HepG2 (cell line): ENCODE data around the gene MLLT10. TPM values are rescaled to one million over a fixed set of nuclear protein-coding genes. Genes with fewer than 3 reads are reported as not detected.

ENCODE experiments used
- ATAC-seq: fragments of 200-7000 bp; cut with Tn5 transposase; 3 replicates; pipeline ENCODE4 v1.9.1; 2020; ENCODE audit warnings: mild to moderate bottlenecking, moderate library complexity
- BruUV-seq: library from RNA; stranded (reverse); fragments of 400-500 nt; replicated peaks from 2 replicates; lab custom pipeline; 2021; lab: Mats Ljungman, UMichigan
- CTCF ChIA-PET: fragments of 300-600 bp; formaldehyde crosslinking; extraction: SDS; loops from one replicate; lab custom pipeline; 2021; ENCODE audit warnings: low total read pairs, inconsistent platforms, low intra/inter-chr PET ratio; lab: Yijun Ruan, JAX
- POLR2A ChIA-PET: fragments of 350-600 bp; sonication (Branson Sonifier 250); formaldehyde crosslinking; loops from one replicate; lab custom pipeline; 2020; ENCODE audit warnings: antibody characterized with exemption, inconsistent platforms; lab: Yijun Ruan, JAX
- DNase-seq: peaks from one replicate; pipeline ENCODE4 v3.0.0-alpha.2; 2015; ENCODE audit warnings: low spot score
- FAIRE-seq: peaks from 3 replicates; lab custom pipeline; 2011; peaks lifted over from hg19 to GRCh38; lab: Jason Lieb, UNC
- H2AFZ ChIP-seq: one replicate; pipeline ENCODE4 v1.6.1; 2011; ENCODE audit warnings: low read length, inconsistent platforms
- H3K27ac ChIP-seq: fragments of 300-600 bp; 3 replicates; pipeline ENCODE4 v1.8.0; 2011; ENCODE audit warnings: mixed run types, mild to moderate bottlenecking, mixed read lengths, low read length, inconsistent platforms; ENCODE audit not compliant: insufficient read depth; ENCODE audit errors: extremely low read length
- H3K27me3 ChIP-seq, 2 experiments: fragments of 200-600 bp in 1 of 2; 2 replicates in 1 of 2; 3 replicates in 1 of 2; pipeline versions ENCODE4 v1.6.0 to v1.8.0; 2011; ENCODE audit warnings: low read length in 2 of 2, mild to moderate bottlenecking in 2 of 2, moderate library complexity in 2 of 2, inconsistent platforms in 1 of 2; ENCODE audit not compliant: insufficient read depth in 2 of 2, control insufficient read depth in 1 of 2
- H3K36me3 ChIP-seq, 2 experiments: fragments of 200-600 bp in 1 of 2; replicated peaks in 1 of 2; 2 replicates in 1 of 2; 3 replicates in 1 of 2; pipeline versions ENCODE4 v1.5.1 to v1.8.0; 2011; ENCODE audit warnings: low read length in 2 of 2, inconsistent platforms in 1 of 2; ENCODE audit not compliant: insufficient read depth in 2 of 2, control insufficient read depth in 1 of 2
- H3K4me1 ChIP-seq: 2 replicates; pipeline ENCODE4 v1.5.1; 2012; ENCODE audit warnings: low read length, inconsistent platforms; ENCODE audit not compliant: insufficient read depth
- H3K4me2 ChIP-seq: 2 replicates; pipeline ENCODE4 v1.6.0; 2011; ENCODE audit warnings: low read depth, low read length, inconsistent platforms
- H3K4me3 ChIP-seq, 3 experiments: fragments of 200-600 bp in 1 of 3; sonication (generic), shearing (Covaris generic) in 1 of 3; replicated peaks in 1 of 3; 2 replicates each; pipeline ENCODE4 v1.5.1; 2011 to 2016; ENCODE audit warnings: low read length in 3 of 3, inconsistent platforms in 2 of 3, low read depth in 2 of 3, mild to moderate bottlenecking in 2 of 3, control low read depth in 1 of 3, mixed read lengths in 1 of 3; ENCODE audit not compliant: insufficient read depth in 1 of 3
- H3K79me2 ChIP-seq: one replicate; pipeline ENCODE4 v1.6.1; 2011; ENCODE audit warnings: low read length, inconsistent platforms; ENCODE audit not compliant: insufficient read depth
- H3K9ac ChIP-seq: 2 replicates; pipeline ENCODE4 v1.6.0; 2011; ENCODE audit warnings: mild to moderate bottlenecking, low read depth, low read length, inconsistent platforms; ENCODE audit not compliant: insufficient read depth
- H3K9me3 ChIP-seq: 2 replicates; pipeline ENCODE4 v1.5.1; 2012; ENCODE audit warnings: mild to moderate bottlenecking, low read length
- H4K20me1 ChIP-seq: 2 replicates; pipeline ENCODE4 v1.6.0; 2011; ENCODE audit warnings: inconsistent platforms, mild to moderate bottlenecking, low read length, moderate library complexity; ENCODE audit not compliant: insufficient read depth
- CBX2 ChIP-seq, 2 experiments: fragments of 200-600 bp in 1 of 2; sonication (generic); formaldehyde crosslinking in 1 of 2; IDR thresholded peaks; 2 replicates each; pipeline versions ENCODE4 v1.7.0 to v1.8.1; 2018 to 2022; ENCODE audit warnings: low read depth in 2 of 2, low read length in 1 of 2, mild to moderate bottlenecking in 1 of 2, missing genetic modification reagents in 1 of 2
- JUND ChIP-seq: sonication (generic); formaldehyde crosslinking; IDR thresholded peaks from 2 replicates; pipeline ENCODE4 v1.8.0; 2022; ENCODE audit warnings: mild to moderate bottlenecking, missing genetic modification reagents
- PHF8 ChIP-seq: sonication (generic); formaldehyde crosslinking; IDR thresholded peaks from 2 replicates; pipeline ENCODE4 v1.5.0; 2020; ENCODE audit warnings: missing genetic modification reagents
- RAD51 ChIP-seq: fragments of 450-650 bp; IDR thresholded peaks from 2 replicates; pipeline ENCODE4 v1.6.1; 2016; ENCODE audit warnings: borderline replicate concordance
- RBM22 ChIP-seq: fragments of 200-400 bp; formaldehyde crosslinking; optimal IDR thresholded peaks from 2 replicates; pipeline ENCODE3; 2017; ENCODE audit warnings: mild to moderate bottlenecking, low read length, moderate library complexity
- ZNF552 ChIP-seq: sonication (generic); formaldehyde crosslinking; IDR thresholded peaks from 2 replicates; pipeline ENCODE4 v1.9.0; 2022; ENCODE audit warnings: missing genetic modification reagents, mild to moderate bottlenecking, borderline replicate concordance
- ZSCAN12 ChIP-seq: sonication (generic); formaldehyde crosslinking; IDR thresholded peaks from 2 replicates; pipeline ENCODE4 v1.9.0; 2021; ENCODE audit warnings: mild to moderate bottlenecking, missing genetic modification reagents
- WGBS: methylation state at CpG from one replicate; pipeline ENCODE4 v1.1.6; 2017; ENCODE audit warnings: low lambda C conversion rate; 5-methylcytosine and 5-hydroxymethylcytosine counted together
- in situ Hi-C: cut with HindIII; loops from 2 replicates; pipeline ENCODE4 v1.10.0; 2017; ENCODE audit warnings: low pct_unique_long_range_greater_than_20kb; ENCODE audit not compliant: extremely low pct_ligation_motif_present
- intact Hi-C: fragments of 100-400 bp; cut with micrococcal nuclease; formaldehyde crosslinking; loops from one replicate; pipeline ENCODE4 v1.10.0; 2022; ENCODE audit not compliant: unreplicated experiment
- polyA plus RNA-seq, 8 experiments: library from polyadenylated mRNA; depleted of rRNA in 3 of 8; stranded (reverse) in 7 of 8; unstranded in 1 of 8; fragments of >200 nt; fragmentation: Illumina TruSeq in 4 of 8; extraction: Trizol in 4 of 8; gene quantifications; 2 replicates each; pipeline versions ENCODE4 v1.2.1 to v1.2.3, GENCODE V29; 2011 to 2016; ENCODE audit warnings: low read depth in 4 of 8, missing spikeins in 1 of 8, mixed read lengths in 1 of 8; ENCODE audit not compliant: insufficient read depth in 1 of 8
- total RNA-seq, 5 experiments: library from RNA; depleted of rRNA; stranded (reverse); fragments of >200 nt; fragmentation: Illumina TruSeq; extraction: Trizol; gene quantifications; 2 replicates each; pipeline ENCODE4 v1.2.3, GENCODE V29; 2016; ENCODE audit warnings: low read depth in 1 of 5

MLLT10 gene
- total and polyA plus RNA-seq, 2 of the 13 experiments (the other 11 are each of a cell fraction or from before 2014, with no cell fraction given), result 51.3 to 84.1 TPM

GRCh38 chr10:21648040-21648439, 114.0 kb downstream of the MLLT10 start (continued):
- no peak for TF ChIP-seq RAD51
- TF ChIP-seq JUND (CRISPR knock-in tag), result no peak
- TF ChIP-seq PHF8 (CRISPR knock-in tag), result no peak

- H2AFZ ChIP-seq, result no peak overlapping the region
- H3K79me2 ChIP-seq, result peaks cover 26% of the 10 kb centered on the region
- no peak; the same call in 1 of the 3 replicates for ATAC-seq
Observed at GRCh38 chr10:21649454-21649872, 115.4 kb downstream of the MLLT10 start.

GRCh38 chr10:21650353-21650752, 116.3 kb downstream of the MLLT10 start:
- FAIRE-seq (no peak), ATAC-seq (no peak), DNase-seq (no peak)
- no TSS peak for BruUV-seq
- no peaks in the 10 kb centered on the region for H3K9me3 ChIP-seq
- H3K4me1 ChIP-seq, result peaks cover 11% of the 10 kb centered on the region
- H2AFZ ChIP-seq, result no peak overlapping the region
- peaks cover 32% of the 10 kb centered on the region for H3K79me2 ChIP-seq
- WGBS, result 95% methylated on average over 2 of the region's 2 CpGs
- no peak overlapping the region for H3K4me3 ChIP-seq
- H4K20me1 ChIP-seq, result peaks cover 15% of the 10 kb centered on the region; the same call in 1 of the 2 replicates
- H3K27ac ChIP-seq, result no peak overlapping the region
- H3K36me3 ChIP-seq, result peaks cover 7 to 44% of the 10 kb centered on the region in 2 experiments; a peak in 4 of 5 replicates
- TF ChIP-seq CBX2 (IDR thresholded peaks at IDR 0.05; ENCODE audit: low read depth, low read length), result no peak
- TF ChIP-seq CBX2 (CRISPR knock-in tag; IDR thresholded peaks at IDR 0.05; ENCODE audit: low read depth), result no peak
- TF ChIP-seq ZSCAN12 (CRISPR knock-in tag), result no peak
- in situ Hi-C loops, result no loop called here
- intact Hi-C loops, result no loop called here
- H3K4me2 ChIP-seq, result no peak overlapping the region
- ChIA-PET CTCF (no interaction called here), POLR2A (no interaction called here)
- H3K27me3 ChIP-seq, result no peaks in the 10 kb centered on the region
- no peak overlapping the region for H3K9ac ChIP-seq

More at GRCh38 chr10:21649454-21649872, 115.4 kb downstream of the MLLT10 start:
- intact Hi-C loops, result no loop called here
- Histone ChIP-seq H3K36me3 (peaks cover 7 to 44% of the 10 kb centered on the region in 2 experiments; a peak in 4 of 5 replicates), H3K27me3 (no peaks in the 10 kb centered on the region), H4K20me1 (peaks cover 7% of the 10 kb centered on the region; the same call in 1 of the 2 replicates), H3K27ac (no peak overlapping the region), H3K9me3 (no peaks in the 10 kb centered on the region), H3K9ac (no peak overlapping the region), H3K4me3 (no peak overlapping the region), H3K4me2 (no peak overlapping the region), H3K4me1 (peaks cover 2% of the 10 kb centered on the region)
- ChIA-PET CTCF (no interaction called here), POLR2A (no interaction called here)
- no TSS peak for BruUV-seq
- in situ Hi-C loops, result no loop called here
- no peak for TF ChIP-seq ZNF552 (CRISPR knock-in tag)
- peak; percentile 63 for TF ChIP-seq RBM22
- FAIRE-seq, result no peak
- WGBS, result 97% methylated on average over 5 of the region's 5 CpGs
- DNase-seq, result no peak
